ENCODE results near the gene C5orf47. TPM values are rescaled to one million over a fixed set of nuclear protein-coding genes. Genes with fewer than 3 reads are reported as not detected.

Gene C5orf47
- total and polyA plus RNA-seq, 2 of the 8 experiments (the other 6 are each of a cell fraction or from before 2014, with no cell fraction given): 0.11 TPM; not detected in 1

DNA sequence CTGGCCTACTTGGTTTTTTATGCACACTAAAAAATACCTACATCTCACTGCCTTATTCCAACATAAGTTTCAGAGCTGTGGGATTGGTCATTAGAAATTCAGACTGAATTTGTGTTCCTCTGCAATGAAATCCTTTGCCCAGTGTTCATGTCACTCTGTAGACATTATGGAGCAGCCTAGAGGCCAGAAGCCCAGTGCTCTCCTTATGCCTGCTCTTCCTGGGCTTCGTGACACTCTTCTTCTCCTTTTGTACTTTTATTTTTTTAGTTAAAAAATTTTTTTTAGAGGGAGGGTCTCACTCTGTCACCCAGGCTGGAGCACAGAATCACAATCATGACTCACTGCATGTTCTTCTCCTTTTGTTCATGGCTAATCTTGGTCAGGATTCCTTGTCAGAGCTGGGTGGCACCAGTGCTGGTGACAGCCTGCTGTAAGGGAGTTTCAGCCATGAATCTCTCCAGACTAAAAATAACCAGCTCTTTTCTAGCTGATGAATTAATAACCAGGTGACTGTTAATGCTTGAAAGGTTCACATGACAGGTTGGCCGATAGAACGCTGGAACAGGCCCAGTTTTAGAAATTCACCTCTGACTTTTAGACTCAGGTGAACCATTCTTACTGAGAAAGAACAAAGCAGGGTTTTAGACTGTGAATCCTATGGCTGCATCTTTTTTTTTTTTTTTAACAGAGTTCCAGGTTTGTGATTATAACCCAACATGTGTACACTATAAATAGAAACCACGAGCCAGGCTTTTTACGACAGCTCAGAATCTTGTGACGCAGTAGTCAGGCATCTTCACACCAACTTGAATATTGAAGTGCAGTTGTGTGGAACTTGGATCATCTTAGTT lies 34.1 kb upstream of the C5orf47 start:
- Histone ChIP-seq H3K4ac (replicated peaks; ENCODE audit: insufficient read length, low read depth, low read length) (no peak overlapping the region), H3K56ac (replicated peaks; ENCODE audit: insufficient read length, low read depth, low read length) (no peak overlapping the region), H2BK15ac (ENCODE audit: low read length) (no peak overlapping the region), H3K4me3 (ENCODE audit: extremely low read depth in 1 of 4, insufficient read depth in 2 of 4, low read depth in 3 of 4, low read length in 4 of 4) (no peak overlapping the region), H3K36me3 (ENCODE audit: control insufficient read depth in 2 of 4, insufficient read depth in 4 of 4, low read length in 3 of 4) (peaks cover 0 to 36% (median 13%) of the 10 kb centered on the region in 4 experiments; a peak in 6 of 8 replicates), H3K9me3 (ENCODE audit: insufficient read depth in 2 of 2, low read depth in 1 of 2, low read length in 1 of 2) (no peaks in the 10 kb centered on the region), H2AK5ac (ENCODE audit: low read depth, low read length) (no peak overlapping the region), H4K91ac (replicated peaks; ENCODE audit: insufficient read length, low read length) (no peak overlapping the region), H4K20me1 (replicated peaks in 1 of 2; ENCODE audit: control insufficient read depth in 1 of 2, insufficient read depth in 2 of 2, low read length in 2 of 2) (no peaks in the 10 kb centered on the region), H3K4me2 (ENCODE audit: insufficient read depth in 1 of 2, low read depth in 2 of 2, low read length in 2 of 2) (no peak overlapping the region), H3K27ac (ENCODE audit: low read depth, low read length) (no peak overlapping the region), H3K79me1 (ENCODE audit: low read depth, low read length) (no peaks in the 10 kb centered on the region), H2BK120ac (replicated peaks; ENCODE audit: low read depth, low read length) (no peak overlapping the region), H4K8ac (ENCODE audit: extremely low read depth, insufficient read depth, low read length) (no peak overlapping the region), H3K18ac (ENCODE audit: extremely low read depth, low read length) (no peak overlapping the region), H3K23me2 (ENCODE audit: low read depth, low read length) (no peaks in the 10 kb centered on the region), H2AFZ (ENCODE audit: low read length) (no peak overlapping the region), H4K5ac (ENCODE audit: insufficient read length, low read depth, low read length) (no peak overlapping the region), H3K4me1 (replicated peaks in 1 of 4; ENCODE audit: control insufficient read depth in 3 of 4, insufficient read depth in 4 of 4, low read length in 3 of 4) (no peaks in the 10 kb centered on the region), H3K79me2 (ENCODE audit: control insufficient read depth in 1 of 2, insufficient read depth in 2 of 2, low read length in 2 of 2) (no peaks in the 10 kb centered on the region), H3K27me3 (replicated peaks in 1 of 4; ENCODE audit: control insufficient read depth in 3 of 4, extremely low read depth in 1 of 4, insufficient read depth in 3 of 4, low read length in 3 of 4) (no peaks in the 10 kb centered on the region), H2BK12ac (ENCODE audit: low read depth, low read length) (no peak overlapping the region), H3K23ac (ENCODE audit: insufficient read length) (no peak overlapping the region), H2BK20ac (ENCODE audit: low read length) (no peak overlapping the region), H3K9ac (replicated peaks in 1 of 4; ENCODE audit: extremely low read depth in 1 of 4, low read depth in 3 of 4, low read length in 3 of 4) (no peak overlapping the region), H3K14ac (ENCODE audit: insufficient read length) (no peak overlapping the region), H2BK5ac (ENCODE audit: low read depth, low read length) (no peak overlapping the region)
- DNase-seq (ENCODE audit: low read depth in 1 of 2, low spot score in 2 of 2) (no peak), FAIRE-seq (no peak)
- POLR2A ChIA-PET (ENCODE audit: partially characterized antibody): interaction anchor here (10.3 kb wide), 1 partner anchor 8 kb away, joined by 64 read pairs; no protein-coding TSS in a partner anchor
- CTCF ChIA-PET (ENCODE audit: partially characterized antibody): no interaction called here
- 95% methylated on average over 6 of the region's 6 CpGs; no CpG with 5 or more reads in 1 of the 2 experiments for WGBS, 2 experiments (ENCODE audit: extremely low coverage in 1 of 2, insufficient coverage in 1 of 2, insufficient read length in 1 of 2, insufficient replicate concordance in 2 of 2, low coverage in 1 of 2, low lambda C conversion rate in 2 of 2, missing lambda C conversion rate in 1 of 2)
- TF ChIP-seq SP1 (IDR thresholded peaks at IDR 0.05; ENCODE audit: low read depth, low read length) (no peak), SRF (IDR thresholded peaks at IDR 0.05; ENCODE audit: low read depth, low read length) (no peak), KDM4A (IDR thresholded peaks at IDR 0.05; ENCODE audit: low read depth, low read length, severe bottlenecking) (no peak), MAX (IDR thresholded peaks at IDR 0.05) (no peak), RAD21 (IDR thresholded peaks at IDR 0.05 in 1 of 2, conservative IDR thresholded peaks at IDR 0.05 in 1 of 2; ENCODE audit: low read depth in 2 of 2, low read length in 2 of 2) (no peak), CTCF (IDR thresholded peaks at IDR 0.05; ENCODE audit: control extremely low read depth in 1 of 3, insufficient read depth in 1 of 3, low read depth in 1 of 3, low read length in 3 of 3) (no peak), MAFK (IDR thresholded peaks at IDR 0.05; ENCODE audit: low read depth, low read length) (no peak), SP2 (IDR thresholded peaks at IDR 0.05; ENCODE audit: low read length) (no peak)

Data from H1 (cell line).